Fibroblast of the aortic adventitia (primary cell): ENCODE measurements around the gene DPEP2. TPM values are rescaled to one million over a fixed set of nuclear protein-coding genes. Genes with fewer than 3 reads are reported as not detected.

Experiments
- DNase-seq: peaks from one replicate; pipeline ENCODE4 v3.0.0-alpha.2; 2010; ENCODE audit warnings: low read depth
- H3K4me3 ChIP-seq: 2 replicates; pipeline ENCODE4 v1.5.1; 2011; ENCODE audit warnings: low read depth, mild to moderate bottlenecking, control low read depth, low read length, moderate library complexity
- CTCF ChIP-seq: IDR thresholded peaks from 2 replicates; pipeline ENCODE4 v1.5.1; 2011; ENCODE audit warnings: mild to moderate bottlenecking, low read length, control low read depth, inconsistent platforms; ENCODE audit not compliant: insufficient read depth
- total RNA-seq: library from RNA; depleted of rRNA; stranded (reverse); fragments of >200 nt; gene quantifications from 2 replicates; pipeline ENCODE4 v1.2.3, GENCODE V29; 2012; ENCODE audit warnings: low replicate concordance

The DPEP2 gene
- total RNA-seq, 1 donor: not detected

GRCh38 chr16:67962135-67962534 is 37.1 kb downstream of the DPEP2 start:
- TF ChIP-seq CTCF: no peak
- DNase-seq: no peak

GRCh38 chr16:67961551-67961957 is 37.7 kb downstream of the DPEP2 start:
- DNase-seq: no peak
- no peak for TF ChIP-seq CTCF
- no peak overlapping the region for H3K4me3 ChIP-seq

More at GRCh38 chr16:67962135-67962534, 37.1 kb downstream of the DPEP2 start:
- no peak overlapping the region for H3K4me3 ChIP-seq

GRCh38 chr16:67959536-67960329 is 39.6 kb downstream of the DPEP2 start:
- peak; percentile 77 for DNase-seq
- no peak for TF ChIP-seq CTCF
- H3K4me3 ChIP-seq: no peak overlapping the region

- TF ChIP-seq CTCF: no peak
- no peak for DNase-seq
- no peak overlapping the region for H3K4me3 ChIP-seq
Observed at GRCh38 chr16:67957622-67958021, 41.7 kb downstream of the DPEP2 start.

- no peak overlapping the region for H3K4me3 ChIP-seq
- DNase-seq: no peak
- TF ChIP-seq CTCF: no peak
Observed at GRCh38 chr16:67954421-67955196, 44.7 kb downstream of the DPEP2 start.

- TF ChIP-seq CTCF: no peak
- no peak overlapping the region for H3K4me3 ChIP-seq
- no peak for DNase-seq
Observed at GRCh38 chr16:67953641-67954375, 45.5 kb downstream of the DPEP2 start.
